K562 (cell line): ENCODE results near the gene SELL. TPM values are rescaled to one million over a fixed set of nuclear protein-coding genes. Genes with fewer than 3 reads are reported as not detected.

ENCODE experiments used
- ATAC-seq: fragments of 200-7000 bp; cut with Tn5 transposase; 3 replicates; pipeline ENCODE4 v1.9.1; 2020; ENCODE audit warnings: moderate library complexity
- BruUV-seq: library from RNA; stranded (reverse); fragments of 400-500 nt; replicated peaks from 2 replicates; lab custom pipeline; 2021; lab: Mats Ljungman, UMichigan
- CTCF ChIA-PET: fragments of 300-600 bp; formaldehyde crosslinking; extraction: SDS; loops from one replicate; lab custom pipeline; 2021; ENCODE audit warnings: low intra/inter-chr PET ratio; lab: Yijun Ruan, JAX
- POLR2A ChIA-PET: fragments of 300-600, 350-650 bp; sonication (Branson Sonifier 250); formaldehyde crosslinking; extraction: SDS; loops from one replicate; lab custom pipeline; 2021; ENCODE audit warnings: antibody characterized with exemption, inconsistent platforms; lab: Yijun Ruan, JAX
- DNase-seq, 4 experiments: peaks; one replicate each; pipeline versions ENCODE4 v3.0.0 to v3.0.0-alpha.2; 2011 to 2018; ENCODE audit warnings: low spot score in 3 of 4, mixed read lengths in 3 of 4; ENCODE audit errors: extremely low read depth in 1 of 4
- FAIRE-seq: peaks from 2 replicates; lab custom pipeline; 2011; peaks lifted over from hg19 to GRCh38; lab: Jason Lieb, UNC
- H2AFZ ChIP-seq: 2 replicates; pipeline ENCODE4 v1.6.0; 2011; ENCODE audit warnings: low read depth, low read length, control low read depth, inconsistent platforms
- H3K27ac ChIP-seq: fragments of 200-600 bp; 3 replicates; pipeline ENCODE4 v1.8.0; 2011; ENCODE audit warnings: low read depth, mild to moderate bottlenecking, control low read depth, inconsistent platforms, low read length, moderate library complexity, mixed read lengths; ENCODE audit errors: extremely low read depth
- H3K27me3 ChIP-seq, 2 experiments: fragments of 300-600 bp in 1 of 2; 2 replicates in 1 of 2; 3 replicates in 1 of 2; pipeline versions ENCODE4 v1.6.0 to v1.8.0; 2011; ENCODE audit warnings: inconsistent platforms in 2 of 2, low read length in 2 of 2, mild to moderate bottlenecking in 1 of 2, mixed read lengths in 1 of 2, moderate library complexity in 1 of 2; ENCODE audit not compliant: control insufficient read depth in 2 of 2, insufficient read depth in 2 of 2
- H3K36me3 ChIP-seq: fragments of 300-600 bp; 3 replicates; pipeline ENCODE4 v1.8.0; 2011; ENCODE audit warnings: mild to moderate bottlenecking, low read length, inconsistent platforms; ENCODE audit not compliant: control insufficient read depth, insufficient read depth
- H3K4me1 ChIP-seq, 2 experiments: fragments of 200-600 bp in 1 of 2; replicated peaks in 1 of 2; 2 replicates in 1 of 2; 3 replicates in 1 of 2; pipeline versions ENCODE4 v1.5.1 to v1.8.0; 2011; ENCODE audit warnings: inconsistent platforms in 2 of 2, low read length in 2 of 2, mild to moderate bottlenecking in 1 of 2, mixed read lengths in 1 of 2, moderate library complexity in 1 of 2; ENCODE audit not compliant: control insufficient read depth in 2 of 2, insufficient read depth in 2 of 2
- H3K4me2 ChIP-seq: 2 replicates; pipeline ENCODE4 v1.6.1; 2011; ENCODE audit warnings: low read length, control low read depth, inconsistent platforms, mixed read lengths; ENCODE audit not compliant: insufficient read depth
- H3K4me3 ChIP-seq: fragments of 200-600 bp; sonication (generic), shearing (Covaris generic); 2 replicates; pipeline ENCODE4 v1.5.1; 2016; ENCODE audit warnings: control low read depth, inconsistent platforms
- H3K79me2 ChIP-seq: fragments of 200-600 bp; 3 replicates; pipeline ENCODE4 v1.8.0; 2011; ENCODE audit warnings: low read length, inconsistent platforms; ENCODE audit not compliant: control insufficient read depth, insufficient read depth
- H3K9ac ChIP-seq, 2 experiments: 2 replicates each; pipeline versions ENCODE4 v1.6.0 to v1.6.1; 2011; ENCODE audit warnings: low read depth in 2 of 2, low read length in 2 of 2, control low read depth in 1 of 2, inconsistent platforms in 1 of 2, mild to moderate bottlenecking in 1 of 2, mixed read lengths in 1 of 2; ENCODE audit not compliant: insufficient read depth in 1 of 2
- H3K9me1 ChIP-seq: one replicate; pipeline ENCODE4 v1.6.0; 2011; ENCODE audit warnings: inconsistent platforms, mild to moderate bottlenecking, low read length, moderate library complexity; ENCODE audit not compliant: control insufficient read depth, insufficient read depth
- H3K9me3 ChIP-seq: replicated peaks from 2 replicates; pipeline ENCODE4 v1.5.1; 2011; ENCODE audit warnings: low read depth, low read length, inconsistent platforms; ENCODE audit not compliant: control insufficient read depth, insufficient read depth
- H4K20me1 ChIP-seq: replicated peaks from 2 replicates; pipeline ENCODE4 v1.6.1; 2011; ENCODE audit warnings: low read length, inconsistent platforms, mixed read lengths; ENCODE audit not compliant: control insufficient read depth, insufficient read depth
- ARID2 ChIP-seq: fragments of 450-650 bp; IDR thresholded peaks from 2 replicates; pipeline ENCODE4 v1.6.1; 2017; ENCODE audit warnings: antibody characterized with exemption, mild to moderate bottlenecking
- HDAC3 ChIP-seq: fragments of 450-650 bp; IDR thresholded peaks from 2 replicates; pipeline ENCODE4 v1.6.1; 2018; ENCODE audit warnings: borderline replicate concordance, mild to moderate bottlenecking, moderate library complexity; ENCODE audit not compliant: partially characterized antibody
- MED1 ChIP-seq: sonication (generic); formaldehyde crosslinking; IDR thresholded peaks from 2 replicates; pipeline ENCODE4 v1.8.1; 2023; ENCODE audit warnings: missing genetic modification reagents, borderline replicate concordance
- NFE2L1 ChIP-seq: fragments of 450-650 bp; IDR thresholded peaks from 2 replicates; pipeline ENCODE4 v1.6.1; 2016; ENCODE audit warnings: missing genetic modification characterization, low read depth, mild to moderate bottlenecking, missing compliant biosample characterization, moderate library complexity, borderline replicate concordance
- ZMIZ1 ChIP-seq, 2 experiments: fragments of 150-350 bp in 1 of 2; IDR thresholded peaks; 2 replicates each; pipeline ENCODE4 v1.6.1; 2012 to 2016; ENCODE audit warnings: low read depth in 2 of 2, low read length in 2 of 2, mild to moderate bottlenecking in 1 of 2, moderate library complexity in 1 of 2
- ZNF507 ChIP-seq: conservative IDR thresholded peaks from 2 replicates; pipeline ENCODE4 v1.6.1; 2017; ENCODE audit warnings: missing genetic modification characterization, missing compliant biosample characterization
- ZNF766 ChIP-seq: fragments of 200-800 bp; sonication (Bioruptor generic); conservative IDR thresholded peaks from 2 replicates; pipeline ENCODE4 v1.6.1; 2016; ENCODE audit warnings: missing genetic modification characterization, missing compliant biosample characterization
- WGBS: fragments of 100-300 bp; shearing (Covaris generic); methylation state at CpG from one replicate; pipeline ENCODE4 v1.1.6; 2016; ENCODE audit warnings: low coverage, mixed read lengths; ENCODE audit not compliant: insufficient coverage; ENCODE audit errors: missing lambda C conversion rate; 5-methylcytosine and 5-hydroxymethylcytosine counted together
- in situ Hi-C: fragments of 300-500 bp; cut with MboI; formaldehyde crosslinking; loops from 4 replicates; pipeline ENCODE4 v1.15.0; 2018; ENCODE audit warnings: inconsistent platforms, mixed read lengths
- intact Hi-C: fragments of 100-400 bp; cut with micrococcal nuclease; formaldehyde crosslinking; loops from 2 replicates; pipeline ENCODE4 v1.14.2; 2022
- polyA plus RNA-seq, 8 experiments: library from polyadenylated mRNA; depleted of rRNA in 4 of 8; stranded (reverse) in 5 of 8; unstranded in 3 of 8; fragments of >200 nt; fragmentation: Nextera tagmentation in 2 of 8; fragmentation: Illumina TruSeq in 1 of 8; extraction: Ambion mirVana in 2 of 8; extraction: Trizol in 1 of 8; gene quantifications; 2 replicates each; pipeline versions ENCODE4 v1.2.1 to v1.2.3, GENCODE V29; 2011 to 2014; ENCODE audit warnings: inconsistent platforms in 1 of 8, missing spikeins in 1 of 8
- total RNA-seq, 7 experiments: library from RNA; depleted of rRNA in 6 of 7; stranded (reverse); fragments of >200 nt in 6 of 7; fragmentation: Illumina TruSeq in 2 of 7; extraction: Trizol in 2 of 7; gene quantifications; 2 replicates each; pipeline versions ENCODE4 v1.2.1 to v1.2.3, GENCODE V29; 2011 to 2021; ENCODE audit warnings: low replicate concordance in 1 of 7
- TF ChIP-seq, protein P1 (sequence below): fragments of 450-650 bp; IDR thresholded peaks from 2 replicates; pipeline ENCODE4 v1.6.1; 2016; ENCODE audit warnings: low read depth
- TF ChIP-seq, protein P2 (sequence below), 3 experiments: IDR thresholded peaks in 2 of 3; conservative IDR thresholded peaks in 1 of 3; 2 replicates each; pipeline ENCODE4 v1.5.1; 2011 to 2012; ENCODE audit warnings: low read length in 3 of 3, mild to moderate bottlenecking in 3 of 3, control low read depth in 2 of 3, improper control_type of control experiment in 1 of 3, inconsistent platforms in 1 of 3, low read depth in 1 of 3, mixed read lengths in 1 of 3, moderate library complexity in 1 of 3; ENCODE audit not compliant: insufficient read depth in 2 of 3

Gene SELL
- total and polyA plus RNA-seq, 9 of the 15 experiments (the other 6 are each of a cell fraction or from before 2014, with no cell fraction given): 0.51 TPM; not detected in 8

GRCh38 chr1:169683661-169684060 is 27.8 kb downstream of the SELL start:
- intact Hi-C loops: no loop called here
- Histone ChIP-seq H3K36me3 (no peaks in the 10 kb centered on the region), H3K9me1 (no peaks in the 10 kb centered on the region), H3K4me1 (no peaks in the 10 kb centered on the region), H2AFZ (no peak overlapping the region), H3K9ac (no peak overlapping the region), H3K27me3 (no peaks in the 10 kb centered on the region; a peak in 1 of 5 replicates), H3K27ac (no peak overlapping the region), H4K20me1 (no peaks in the 10 kb centered on the region), H3K4me3 (no peak overlapping the region), H3K4me2 (no peak overlapping the region), H3K79me2 (no peaks in the 10 kb centered on the region), H3K9me3 (no peaks in the 10 kb centered on the region)
- 0% methylated on average over 3 of the region's 3 CpGs for WGBS
- DNase-seq (no peak), FAIRE-seq (no peak), ATAC-seq (no peak)
- CTCF ChIA-PET: no interaction called here
- POLR2A ChIA-PET: no interaction called here
- in situ Hi-C loops: no loop called here
- no TSS peak for BruUV-seq
- no peak for TF ChIP-seq ZMIZ1 (IDR thresholded peaks at IDR 0.05; ENCODE audit: low read depth in 2 of 2, low read length in 2 of 2)
- no peak for TF ChIP-seq ZNF766 (CRISPR knock-in tag)
- TF ChIP-seq HDAC3: no peak
- TF ChIP-seq MED1 (CRISPR knock-in tag): no peak
- no peak for TF ChIP-seq ZNF507 (tag)
- TF ChIP-seq, protein P1, sequence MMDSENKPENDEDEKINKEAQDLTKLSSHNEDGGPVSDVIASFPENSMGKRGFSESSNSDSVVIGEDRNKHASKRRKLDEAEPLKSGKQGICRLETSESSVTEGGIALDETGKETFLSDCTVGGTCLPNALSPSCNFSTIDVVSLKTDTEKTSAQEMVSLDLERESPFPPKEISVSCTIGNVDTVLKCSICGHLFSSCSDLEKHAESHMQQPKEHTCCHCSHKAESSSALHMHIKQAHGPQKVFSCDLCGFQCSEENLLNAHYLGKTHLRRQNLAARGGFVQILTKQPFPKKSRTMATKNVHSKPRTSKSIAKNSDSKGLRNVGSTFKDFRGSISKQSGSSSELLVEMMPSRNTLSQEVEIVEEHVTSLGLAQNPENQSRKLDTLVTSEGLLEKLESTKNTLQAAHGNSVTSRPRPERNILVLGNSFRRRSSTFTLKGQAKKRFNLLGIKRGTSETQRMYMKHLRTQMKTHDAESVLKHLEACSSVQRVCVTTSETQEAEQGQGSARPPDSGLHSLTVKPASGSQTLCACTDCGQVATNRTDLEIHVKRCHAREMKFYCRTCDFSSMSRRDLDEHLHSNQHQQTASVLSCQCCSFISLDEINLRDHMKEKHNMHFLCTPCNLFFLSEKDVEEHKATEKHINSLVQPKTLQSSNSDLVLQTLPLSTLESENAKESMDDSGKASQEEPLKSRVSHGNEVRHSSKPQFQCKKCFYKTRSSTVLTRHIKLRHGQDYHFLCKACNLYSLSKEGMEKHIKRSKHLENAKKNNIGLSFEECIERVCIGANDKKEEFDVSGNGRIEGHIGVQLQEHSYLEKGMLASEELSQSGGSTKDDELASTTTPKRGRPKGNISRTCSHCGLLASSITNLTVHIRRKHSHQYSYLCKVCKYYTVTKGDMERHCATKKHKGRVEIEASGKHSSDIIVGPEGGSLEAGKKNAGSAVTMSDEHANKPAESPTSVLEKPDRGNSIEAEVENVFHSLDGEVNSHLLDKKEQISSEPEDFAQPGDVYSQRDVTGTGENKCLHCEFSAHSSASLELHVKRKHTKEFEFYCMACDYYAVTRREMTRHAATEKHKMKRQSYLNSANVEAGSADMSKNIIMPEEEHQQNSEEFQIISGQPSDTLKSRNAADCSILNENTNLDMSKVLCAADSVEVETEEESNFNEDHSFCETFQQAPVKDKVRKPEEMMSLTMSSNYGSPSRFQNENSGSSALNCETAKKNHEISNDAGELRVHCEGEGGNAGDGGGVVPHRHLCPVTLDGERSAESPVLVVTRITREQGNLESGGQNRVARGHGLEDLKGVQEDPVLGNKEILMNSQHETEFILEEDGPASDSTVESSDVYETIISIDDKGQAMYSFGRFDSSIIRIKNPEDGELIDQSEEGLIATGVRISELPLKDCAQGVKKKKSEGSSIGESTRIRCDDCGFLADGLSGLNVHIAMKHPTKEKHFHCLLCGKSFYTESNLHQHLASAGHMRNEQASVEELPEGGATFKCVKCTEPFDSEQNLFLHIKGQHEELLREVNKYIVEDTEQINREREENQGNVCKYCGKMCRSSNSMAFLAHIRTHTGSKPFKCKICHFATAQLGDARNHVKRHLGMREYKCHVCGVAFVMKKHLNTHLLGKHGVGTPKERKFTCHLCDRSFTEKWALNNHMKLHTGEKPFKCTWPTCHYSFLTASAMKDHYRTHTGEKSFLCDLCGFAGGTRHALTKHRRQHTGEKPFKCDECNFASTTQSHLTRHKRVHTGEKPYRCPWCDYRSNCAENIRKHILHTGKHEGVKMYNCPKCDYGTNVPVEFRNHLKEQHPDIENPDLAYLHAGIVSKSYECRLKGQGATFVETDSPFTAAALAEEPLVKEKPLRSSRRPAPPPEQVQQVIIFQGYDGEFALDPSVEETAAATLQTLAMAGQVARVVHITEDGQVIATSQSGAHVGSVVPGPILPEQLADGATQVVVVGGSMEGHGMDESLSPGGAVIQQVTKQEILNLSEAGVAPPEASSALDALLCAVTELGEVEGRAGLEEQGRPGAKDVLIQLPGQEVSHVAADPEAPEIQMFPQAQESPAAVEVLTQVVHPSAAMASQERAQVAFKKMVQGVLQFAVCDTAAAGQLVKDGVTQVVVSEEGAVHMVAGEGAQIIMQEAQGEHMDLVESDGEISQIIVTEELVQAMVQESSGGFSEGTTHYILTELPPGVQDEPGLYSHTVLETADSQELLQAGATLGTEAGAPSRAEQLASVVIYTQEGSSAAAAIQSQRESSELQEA: no peak
- TF ChIP-seq, protein P2, sequence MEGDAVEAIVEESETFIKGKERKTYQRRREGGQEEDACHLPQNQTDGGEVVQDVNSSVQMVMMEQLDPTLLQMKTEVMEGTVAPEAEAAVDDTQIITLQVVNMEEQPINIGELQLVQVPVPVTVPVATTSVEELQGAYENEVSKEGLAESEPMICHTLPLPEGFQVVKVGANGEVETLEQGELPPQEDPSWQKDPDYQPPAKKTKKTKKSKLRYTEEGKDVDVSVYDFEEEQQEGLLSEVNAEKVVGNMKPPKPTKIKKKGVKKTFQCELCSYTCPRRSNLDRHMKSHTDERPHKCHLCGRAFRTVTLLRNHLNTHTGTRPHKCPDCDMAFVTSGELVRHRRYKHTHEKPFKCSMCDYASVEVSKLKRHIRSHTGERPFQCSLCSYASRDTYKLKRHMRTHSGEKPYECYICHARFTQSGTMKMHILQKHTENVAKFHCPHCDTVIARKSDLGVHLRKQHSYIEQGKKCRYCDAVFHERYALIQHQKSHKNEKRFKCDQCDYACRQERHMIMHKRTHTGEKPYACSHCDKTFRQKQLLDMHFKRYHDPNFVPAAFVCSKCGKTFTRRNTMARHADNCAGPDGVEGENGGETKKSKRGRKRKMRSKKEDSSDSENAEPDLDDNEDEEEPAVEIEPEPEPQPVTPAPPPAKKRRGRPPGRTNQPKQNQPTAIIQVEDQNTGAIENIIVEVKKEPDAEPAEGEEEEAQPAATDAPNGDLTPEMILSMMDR (IDR thresholded peaks at IDR 0.05 in 2 of 3, conservative IDR thresholded peaks at IDR 0.05 in 1 of 3; ENCODE audit: insufficient read depth in 2 of 3, low read depth in 1 of 3, low read length in 3 of 3): no peak
- TF ChIP-seq NFE2L1 (tag): no peak
- TF ChIP-seq ARID2: no peak
